Activated B cell treated with CpG ODN at 0.5 μM for 24 hours (primary cell): ENCODE measurements around the gene TRABD2B. TPM values are rescaled to one million over a fixed set of nuclear protein-coding genes. Genes with fewer than 3 reads are reported as not detected.

Experiments
- ATAC-seq: fragments of 200-7000 bp; cut with Tn5 transposase; one replicate; pipeline ENCODE4 v1.10.0; 2021; ENCODE audit warnings: low read depth, mild to moderate bottlenecking, moderate library complexity
- CTCF ChIA-PET: fragments of 350-600 bp; sonication (Branson Sonifier 250); formaldehyde crosslinking; loops from one replicate; lab custom pipeline; 2021; ENCODE audit warnings: antibody characterized with exemption; lab: Charles Lee
- POLR2A ChIA-PET: fragments of 350-600 bp; sonication (Branson Sonifier 250); formaldehyde crosslinking; loops from one replicate; lab custom pipeline; 2021; ENCODE audit warnings: antibody characterized with exemption; lab: Charles Lee
- DNase-seq: peaks from one replicate; pipeline ENCODE4 v3.0.0; 2022
- H3K27ac Mint-ChIP-seq: one replicate; pipeline ENCODE4 v1.8.0; 2020; ENCODE audit warnings: mixed read lengths
- H3K27me3 Mint-ChIP-seq: one replicate; pipeline ENCODE4 v1.8.0; 2021; ENCODE audit warnings: mixed read lengths
- H3K36me3 Mint-ChIP-seq: one replicate; pipeline ENCODE4 v1.8.0; 2021; ENCODE audit warnings: low read depth, mixed read lengths
- H3K4me1 Mint-ChIP-seq: one replicate; pipeline ENCODE4 v1.8.0; 2021; ENCODE audit warnings: mixed read lengths
- H3K4me3 Mint-ChIP-seq: one replicate; pipeline ENCODE4 v1.8.0; 2020; ENCODE audit warnings: mild to moderate bottlenecking, mixed read lengths
- H3K9me3 Mint-ChIP-seq: one replicate; pipeline ENCODE4 v1.8.0; 2020; ENCODE audit warnings: mixed read lengths
- CTCF ChIP-seq: fragments of 200-600 bp; IDR thresholded peaks from one replicate; pipeline ENCODE4 v1.8.0; 2022; ENCODE audit warnings: antibody characterized with exemption, mild to moderate bottlenecking
- intact Hi-C: fragments of 100-400 bp; cut with micrococcal nuclease; formaldehyde crosslinking; loops from one replicate; pipeline ENCODE4 v1.15.1; 2024
- total RNA-seq: library from RNA; stranded (reverse); gene quantifications from 2 replicates; pipeline ENCODE4 v1.2.3, GENCODE V29; 2022

TRABD2B gene
- total RNA-seq, 1 donor from 2014 or later: not detected

- intact Hi-C loops: no loop called here
- ATAC-seq (no peak), DNase-seq (no peak)
- Mint-ChIP-seq H3K4me3 (no peak overlapping the region), H3K36me3 (no peaks in the 10 kb centered on the region), H3K9me3 (no peaks in the 10 kb centered on the region), H3K27ac (no peak overlapping the region), H3K27me3 (peaks cover 8% of the 10 kb centered on the region), H3K4me1 (no peaks in the 10 kb centered on the region)
- TF ChIP-seq CTCF: no peak
- POLR2A ChIA-PET: no interaction called here
- CTCF ChIA-PET: no interaction called here
Measured at GRCh38 chr1:47751193-47751592, 246.0 kb downstream of the TRABD2B start.

- POLR2A ChIA-PET: no interaction called here
- H3K9me3 Mint-ChIP-seq: peaks cover 3% of the 10 kb centered on the region
Measured at GRCh38 chr1:47745715-47746609, 251.2 kb downstream of the TRABD2B start.

GRCh38 chr1:47742890-47743760 is 254.1 kb downstream of the TRABD2B start:
- H3K4me1 Mint-ChIP-seq: no peaks in the 10 kb centered on the region
- peaks cover 7% of the 10 kb centered on the region for H3K9me3 Mint-ChIP-seq
- peaks cover 16% of the 10 kb centered on the region for H3K27me3 Mint-ChIP-seq
- DNase-seq: no peak
- no peak for ATAC-seq
- H3K36me3 Mint-ChIP-seq: no peaks in the 10 kb centered on the region
- no peak overlapping the region for H3K27ac Mint-ChIP-seq
- TF ChIP-seq CTCF: no peak
- intact Hi-C loops: no loop called here
- CTCF ChIA-PET: no interaction called here
- POLR2A ChIA-PET: no interaction called here
- no peak overlapping the region for H3K4me3 Mint-ChIP-seq

More at GRCh38 chr1:47745715-47746609, 251.2 kb downstream of the TRABD2B start:
- peaks cover 4% of the 10 kb centered on the region for H3K27me3 Mint-ChIP-seq
- no peak for TF ChIP-seq CTCF
- H3K4me3 Mint-ChIP-seq: no peak overlapping the region
- H3K4me1 Mint-ChIP-seq: no peaks in the 10 kb centered on the region
- H3K27ac Mint-ChIP-seq: no peak overlapping the region
- ATAC-seq (no peak), DNase-seq (no peak)
- CTCF ChIA-PET: no interaction called here
- no peaks in the 10 kb centered on the region for H3K36me3 Mint-ChIP-seq
- intact Hi-C loops: no loop called here

- Mint-ChIP-seq H3K4me3 (no peak overlapping the region), H3K36me3 (no peaks in the 10 kb centered on the region), H3K27me3 (peaks cover 32% of the 10 kb centered on the region), H3K27ac (no peak overlapping the region), H3K4me1 (no peaks in the 10 kb centered on the region), H3K9me3 (peaks cover 7% of the 10 kb centered on the region)
- ChIA-PET CTCF (no interaction called here), POLR2A (no interaction called here)
- intact Hi-C loops: no loop called here
- no peak for ATAC-seq
- DNase-seq: no peak
- TF ChIP-seq CTCF: no peak
Measured at GRCh38 chr1:47738560-47739182, 258.5 kb downstream of the TRABD2B start.

GRCh38 chr1:47732489-47732888 is 264.7 kb downstream of the TRABD2B start:
- H3K9me3 Mint-ChIP-seq: no peaks in the 10 kb centered on the region
- no peak overlapping the region for H3K27ac Mint-ChIP-seq
- H3K27me3 Mint-ChIP-seq: peaks cover 30% of the 10 kb centered on the region
- intact Hi-C loops: no loop called here
- TF ChIP-seq CTCF: no peak
- POLR2A ChIA-PET: no interaction called here
- ATAC-seq: no peak
- CTCF ChIA-PET: no interaction called here
- no peak overlapping the region for H3K4me3 Mint-ChIP-seq
- no peaks in the 10 kb centered on the region for H3K36me3 Mint-ChIP-seq
- no peak for DNase-seq
- no peaks in the 10 kb centered on the region for H3K4me1 Mint-ChIP-seq
